GM12873 (cell line): ENCODE data around the gene TDRD15.

Experiments used
- CTCF ChIP-seq: IDR thresholded peaks from 2 replicates; pipeline ENCODE4 v1.5.1; 2012; ENCODE audit warnings: low read depth, mild to moderate bottlenecking, moderate library complexity, low read length, control low read depth; ENCODE audit not compliant: insufficient read depth; ENCODE audit errors: missing control alignments

TDRD15 gene

GRCh38 chr2:21123473-21124393 lies at the start of gene TDRD15:
Gene TDRD15, plus strand, starts transcription at chr2:21123968. Its CDS starts 13,500 bp downstream, at chr2:21137468.
- no peak for TF ChIP-seq CTCF

- no peak for TF ChIP-seq CTCF
Measured at GRCh38 chr2:21078296-21078695, 45.5 kb upstream of the TDRD15 start.

- no peak for TF ChIP-seq CTCF
Measured at GRCh38 chr2:21083482-21083881, 40.3 kb upstream of the TDRD15 start.

- no peak for TF ChIP-seq CTCF
Measured at GRCh38 chr2:21084401-21084800, 39.4 kb upstream of the TDRD15 start.

- TF ChIP-seq CTCF, result no peak
Measured at GRCh38 chr2:21092308-21092869, 31.4 kb upstream of the TDRD15 start.

- TF ChIP-seq CTCF, result no peak
Measured at GRCh38 chr2:21095178-21095577, 28.6 kb upstream of the TDRD15 start.

- TF ChIP-seq CTCF, result no peak
Measured at GRCh38 chr2:21095714-21096113, 28.1 kb upstream of the TDRD15 start.
